K562 (cell line): Measurements from ENCODE around the gene EML3. TPM values are rescaled to one million over a fixed set of nuclear protein-coding genes. Genes with fewer than 3 reads are reported as not detected.

Experiments used
- ATAC-seq: fragments of 200-7000 bp; cut with Tn5 transposase; 3 replicates; pipeline ENCODE4 v1.9.1; 2020; ENCODE audit warnings: moderate library complexity
- Bru-seq: library from RNA; stranded (reverse); fragments of 400-500 nt; gene quantifications from one replicate; lab custom pipeline; 2021; lab: Mats Ljungman, UMichigan
- BruChase-seq, 2 experiments: library from RNA; stranded (reverse); fragments of 400-500 nt; gene quantifications; one replicate each; lab custom pipeline; 2021; lab: Mats Ljungman, UMichigan
- BruUV-seq: library from RNA; stranded (reverse); fragments of 400-500 nt; replicated peaks from 2 replicates; lab custom pipeline; 2021; lab: Mats Ljungman, UMichigan
- CTCF ChIA-PET: fragments of 300-600 bp; formaldehyde crosslinking; extraction: SDS; loops from one replicate; lab custom pipeline; 2021; ENCODE audit warnings: low intra/inter-chr PET ratio; lab: Yijun Ruan, JAX
- POLR2A ChIA-PET: fragments of 300-600, 350-650 bp; sonication (Branson Sonifier 250); formaldehyde crosslinking; extraction: SDS; loops from one replicate; lab custom pipeline; 2021; ENCODE audit warnings: antibody characterized with exemption, inconsistent platforms; lab: Yijun Ruan, JAX
- DNase-seq, 4 experiments: peaks; one replicate each; pipeline versions ENCODE4 v3.0.0 to v3.0.0-alpha.2; 2011 to 2018; ENCODE audit warnings: low spot score in 3 of 4, mixed read lengths in 3 of 4; ENCODE audit errors: extremely low read depth in 1 of 4
- FAIRE-seq: peaks from 2 replicates; lab custom pipeline; 2011; peaks lifted over from hg19 to GRCh38; lab: Jason Lieb, UNC
- H2AFZ ChIP-seq: 2 replicates; pipeline ENCODE4 v1.6.0; 2011; ENCODE audit warnings: low read depth, low read length, control low read depth, inconsistent platforms
- H3K27ac ChIP-seq: fragments of 200-600 bp; 3 replicates; pipeline ENCODE4 v1.8.0; 2011; ENCODE audit warnings: low read depth, mild to moderate bottlenecking, control low read depth, inconsistent platforms, low read length, moderate library complexity, mixed read lengths; ENCODE audit errors: extremely low read depth
- H3K27me3 ChIP-seq, 2 experiments: fragments of 300-600 bp in 1 of 2; 2 replicates in 1 of 2; 3 replicates in 1 of 2; pipeline versions ENCODE4 v1.6.0 to v1.8.0; 2011; ENCODE audit warnings: inconsistent platforms in 2 of 2, low read length in 2 of 2, mild to moderate bottlenecking in 1 of 2, mixed read lengths in 1 of 2, moderate library complexity in 1 of 2; ENCODE audit not compliant: control insufficient read depth in 2 of 2, insufficient read depth in 2 of 2
- H3K36me3 ChIP-seq: fragments of 300-600 bp; 3 replicates; pipeline ENCODE4 v1.8.0; 2011; ENCODE audit warnings: mild to moderate bottlenecking, low read length, inconsistent platforms; ENCODE audit not compliant: control insufficient read depth, insufficient read depth
- H3K4me1 ChIP-seq, 2 experiments: fragments of 200-600 bp in 1 of 2; replicated peaks in 1 of 2; 2 replicates in 1 of 2; 3 replicates in 1 of 2; pipeline versions ENCODE4 v1.5.1 to v1.8.0; 2011; ENCODE audit warnings: inconsistent platforms in 2 of 2, low read length in 2 of 2, mild to moderate bottlenecking in 1 of 2, mixed read lengths in 1 of 2, moderate library complexity in 1 of 2; ENCODE audit not compliant: control insufficient read depth in 2 of 2, insufficient read depth in 2 of 2
- H3K4me2 ChIP-seq: 2 replicates; pipeline ENCODE4 v1.6.1; 2011; ENCODE audit warnings: low read length, control low read depth, inconsistent platforms, mixed read lengths; ENCODE audit not compliant: insufficient read depth
- H3K4me3 ChIP-seq: fragments of 200-600 bp; sonication (generic), shearing (Covaris generic); 2 replicates; pipeline ENCODE4 v1.5.1; 2016; ENCODE audit warnings: control low read depth, inconsistent platforms
- H3K79me2 ChIP-seq: fragments of 200-600 bp; 3 replicates; pipeline ENCODE4 v1.8.0; 2011; ENCODE audit warnings: low read length, inconsistent platforms; ENCODE audit not compliant: control insufficient read depth, insufficient read depth
- H3K9ac ChIP-seq, 2 experiments: 2 replicates each; pipeline versions ENCODE4 v1.6.0 to v1.6.1; 2011; ENCODE audit warnings: low read depth in 2 of 2, low read length in 2 of 2, control low read depth in 1 of 2, inconsistent platforms in 1 of 2, mild to moderate bottlenecking in 1 of 2, mixed read lengths in 1 of 2; ENCODE audit not compliant: insufficient read depth in 1 of 2
- H3K9me1 ChIP-seq: one replicate; pipeline ENCODE4 v1.6.0; 2011; ENCODE audit warnings: inconsistent platforms, mild to moderate bottlenecking, low read length, moderate library complexity; ENCODE audit not compliant: control insufficient read depth, insufficient read depth
- H3K9me3 ChIP-seq: replicated peaks from 2 replicates; pipeline ENCODE4 v1.5.1; 2011; ENCODE audit warnings: low read depth, low read length, inconsistent platforms; ENCODE audit not compliant: control insufficient read depth, insufficient read depth
- H4K20me1 ChIP-seq: replicated peaks from 2 replicates; pipeline ENCODE4 v1.6.1; 2011; ENCODE audit warnings: low read length, inconsistent platforms, mixed read lengths; ENCODE audit not compliant: control insufficient read depth, insufficient read depth
- BCOR ChIP-seq: fragments of 450-650 bp; IDR thresholded peaks from 2 replicates; pipeline ENCODE4 v1.6.1; 2016
- BMI1 ChIP-seq: fragments of 150-350 bp; IDR thresholded peaks from 2 replicates; pipeline ENCODE4 v1.6.1; 2014; ENCODE audit warnings: low read length
- CBX1 ChIP-seq: sonication (generic); IDR thresholded peaks from 2 replicates; pipeline ENCODE4 v1.6.1; 2016; ENCODE audit warnings: antibody characterized with exemption, low read depth, mild to moderate bottlenecking
- EHMT2 ChIP-seq: fragments of 450-650 bp; IDR thresholded peaks from 2 replicates; pipeline ENCODE4 v1.6.1; 2018; ENCODE audit warnings: antibody characterized with exemption
- IFI16 ChIP-seq: fragments of 250-450 bp; sonication (Bioruptor Pico); IDR thresholded peaks from 2 replicates; pipeline ENCODE4 v2.1.2; 2022; ENCODE audit warnings: mild to moderate bottlenecking, inconsistent platforms
- PYGO2 ChIP-seq: fragments of 450-650 bp; IDR thresholded peaks from 2 replicates; pipeline ENCODE4 v1.6.1; 2016; ENCODE audit warnings: mild to moderate bottlenecking, missing genetic modification characterization, moderate library complexity, missing compliant biosample characterization
- RNF2 ChIP-seq: sonication (generic); IDR thresholded peaks from 2 replicates; pipeline ENCODE4 v1.6.1; 2016
- SLC30A9 ChIP-seq: fragments of 250-450 bp; sonication (Bioruptor Pico); IDR thresholded peaks from 2 replicates; pipeline ENCODE4 v1.8.0; 2022; ENCODE audit warnings: mild to moderate bottlenecking, moderate library complexity
- TRIM24 ChIP-seq, 2 experiments: fragments of 450-650 bp; IDR thresholded peaks; 2 replicates each; pipeline ENCODE4 v1.6.1; 2016
- ZNF561 ChIP-seq: fragments of 450-650 bp; formaldehyde crosslinking; conservative IDR thresholded peaks from 2 replicates; pipeline ENCODE4 v1.4.0; 2020; ENCODE audit warnings: mild to moderate bottlenecking, moderate library complexity
- WGBS: fragments of 100-300 bp; shearing (Covaris generic); methylation state at CpG from one replicate; pipeline ENCODE4 v1.1.6; 2016; ENCODE audit warnings: low coverage, mixed read lengths; ENCODE audit not compliant: insufficient coverage; ENCODE audit errors: missing lambda C conversion rate; 5-methylcytosine and 5-hydroxymethylcytosine counted together
- in situ Hi-C: fragments of 300-500 bp; cut with MboI; formaldehyde crosslinking; loops from 4 replicates; pipeline ENCODE4 v1.15.0; 2018; ENCODE audit warnings: inconsistent platforms, mixed read lengths
- intact Hi-C: fragments of 100-400 bp; cut with micrococcal nuclease; formaldehyde crosslinking; loops from 2 replicates; pipeline ENCODE4 v1.14.2; 2022
- long read RNA-seq, 3 experiments: library from polyadenylated mRNA in 2 of 3; library from RNA in 1 of 3; unstranded in 2 of 3; stranded (forward) in 1 of 3; transcript quantifications; one replicate each; pipeline ENCODE4 v2.0.0, GENCODE V29; 2019 to 2022
- polyA minus RNA-seq, 3 experiments: library from RNA; depleted of rRNA, polyadenylated mRNA; stranded (reverse); fragments of >200 nt; gene quantifications; 2 replicates each; pipeline ENCODE4 v1.2.3, GENCODE V29; 2011
- polyA plus RNA-seq, 8 experiments: library from polyadenylated mRNA; depleted of rRNA in 4 of 8; stranded (reverse) in 5 of 8; unstranded in 3 of 8; fragments of >200 nt; fragmentation: Nextera tagmentation in 2 of 8; fragmentation: Illumina TruSeq in 1 of 8; extraction: Ambion mirVana in 2 of 8; extraction: Trizol in 1 of 8; gene quantifications; 2 replicates each; pipeline versions ENCODE4 v1.2.1 to v1.2.3, GENCODE V29; 2011 to 2014; ENCODE audit warnings: inconsistent platforms in 1 of 8, missing spikeins in 1 of 8
- total RNA-seq, 7 experiments: library from RNA; depleted of rRNA in 6 of 7; stranded (reverse); fragments of >200 nt in 6 of 7; fragmentation: Illumina TruSeq in 2 of 7; extraction: Trizol in 2 of 7; gene quantifications; 2 replicates each; pipeline versions ENCODE4 v1.2.1 to v1.2.3, GENCODE V29; 2011 to 2021; ENCODE audit warnings: low replicate concordance in 1 of 7
- TF ChIP-seq, protein P1 (sequence below), 2 experiments: fragments of 450-650 bp in 1 of 2; sonication (generic) in 1 of 2; formaldehyde crosslinking; conservative IDR thresholded peaks; 2 replicates each; pipeline versions ENCODE4 v1.4.0 to v1.8.1; 2020 to 2022; ENCODE audit warnings: mild to moderate bottlenecking in 1 of 2, missing genetic modification reagents in 1 of 2

Gene EML3, protein sequence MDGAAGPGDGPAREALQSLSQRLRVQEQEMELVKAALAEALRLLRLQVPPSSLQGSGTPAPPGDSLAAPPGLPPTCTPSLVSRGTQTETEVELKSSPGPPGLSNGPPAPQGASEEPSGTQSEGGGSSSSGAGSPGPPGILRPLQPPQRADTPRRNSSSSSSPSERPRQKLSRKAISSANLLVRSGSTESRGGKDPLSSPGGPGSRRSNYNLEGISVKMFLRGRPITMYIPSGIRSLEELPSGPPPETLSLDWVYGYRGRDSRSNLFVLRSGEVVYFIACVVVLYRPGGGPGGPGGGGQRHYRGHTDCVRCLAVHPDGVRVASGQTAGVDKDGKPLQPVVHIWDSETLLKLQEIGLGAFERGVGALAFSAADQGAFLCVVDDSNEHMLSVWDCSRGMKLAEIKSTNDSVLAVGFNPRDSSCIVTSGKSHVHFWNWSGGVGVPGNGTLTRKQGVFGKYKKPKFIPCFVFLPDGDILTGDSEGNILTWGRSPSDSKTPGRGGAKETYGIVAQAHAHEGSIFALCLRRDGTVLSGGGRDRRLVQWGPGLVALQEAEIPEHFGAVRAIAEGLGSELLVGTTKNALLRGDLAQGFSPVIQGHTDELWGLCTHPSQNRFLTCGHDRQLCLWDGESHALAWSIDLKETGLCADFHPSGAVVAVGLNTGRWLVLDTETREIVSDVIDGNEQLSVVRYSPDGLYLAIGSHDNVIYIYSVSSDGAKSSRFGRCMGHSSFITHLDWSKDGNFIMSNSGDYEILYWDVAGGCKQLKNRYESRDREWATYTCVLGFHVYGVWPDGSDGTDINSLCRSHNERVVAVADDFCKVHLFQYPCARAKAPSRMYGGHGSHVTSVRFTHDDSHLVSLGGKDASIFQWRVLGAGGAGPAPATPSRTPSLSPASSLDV
- 108 and 289 TPM in 2 replicates for total RNA-seq (2011; cell fraction: chromatin; rRNA removed; ENCODE audit: low replicate concordance)
- total RNA-seq (2011; cell fraction: nucleolus; rRNA removed), result 172 and 175 TPM in 2 replicates
- total RNA-seq (2011; cell fraction: nucleoplasm; rRNA removed), result 130 TPM in 2 replicates
- total RNA-seq (2014; rRNA removed) (26.4 and 31.7 TPM in 2 replicates), total RNA-seq (2014; rRNA removed; fragmentation: Illumina TruSeq; extraction: Trizol) (12.6 and 16.7 TPM in 2 replicates), total RNA-seq (2015; rRNA removed; fragmentation: Illumina TruSeq; extraction: Trizol) (20.7 and 22.1 TPM in 2 replicates), total RNA-seq (2021) (77.3 and 90.5 TPM in 2 replicates), polyA plus RNA-seq (2011; rRNA removed) (36.8 and 50.2 TPM in 2 replicates), polyA plus RNA-seq (2014; fragmentation: Illumina TruSeq; extraction: Trizol) (27.9 and 31.2 TPM in 2 replicates), polyA plus RNA-seq (2014; fragmentation: Nextera tagmentation; extraction: Ambion mirVana) (under 1 TPM; 0.32 to 0.59 TPM), polyA plus RNA-seq (2014; rRNA removed) (49.5 and 64.2 TPM in 2 replicates), polyA minus RNA-seq (2011; rRNA and poly(A)+ RNA removed) (22.5 TPM in 2 replicates), Bru-seq, nascent RNA (percentile 72 among the genes with signal in this experiment), BruChase-seq, experiment 1, labeled RNA remaining after a 2-hour chase (percentile 64 among the genes with signal in this experiment), BruChase-seq, experiment 2, labeled RNA remaining after a 6-hour chase (percentile 73 among the genes with signal in this experiment)
- polyA plus RNA-seq (2011; cell fraction: cytosol; rRNA removed), result 30.9 and 49.9 TPM in 2 replicates
- polyA plus RNA-seq (2011; cell fraction: nucleus; rRNA removed), result 239 and 311 TPM in 2 replicates
- polyA plus RNA-seq (2012), result 41.6 and 58.4 TPM in 2 replicates
- 22.3 and 28.2 TPM in 2 replicates for polyA minus RNA-seq (2011; cell fraction: cytosol; rRNA and poly(A)+ RNA removed)
- 38.9 and 46.8 TPM in 2 replicates for polyA minus RNA-seq (2011; cell fraction: nucleus; rRNA and poly(A)+ RNA removed)
- long read RNA-seq, experiment 1, transcript EML3-202 (22 exons, 3,256 nt), result major isoform, 34 of 135 reads
- long read RNA-seq, experiment 1, transcript EML3-201 (22 exons, 3,017 nt), result minor isoform, 16 of 135 reads
- long read RNA-seq, experiment 1, partial matches to known transcripts, result 40 of 135 reads
- long read RNA-seq, experiment 1, other reads (novel, unspliced or antisense), result 42 of 135 reads
- long read RNA-seq, experiment 2, transcript EML3-202 (22 exons, 3,256 nt), result major isoform, 10 of 54 reads
- long read RNA-seq, experiment 2, partial matches to known transcripts, result 24 of 54 reads
- long read RNA-seq, experiment 2, other reads (novel, unspliced or antisense), result 17 of 54 reads
- long read RNA-seq, experiment 3, partial matches to known transcripts, result 4 of 6 reads
- long read RNA-seq, experiment 3, other reads (novel, unspliced or antisense), result 0 of 6 reads

DNA sequence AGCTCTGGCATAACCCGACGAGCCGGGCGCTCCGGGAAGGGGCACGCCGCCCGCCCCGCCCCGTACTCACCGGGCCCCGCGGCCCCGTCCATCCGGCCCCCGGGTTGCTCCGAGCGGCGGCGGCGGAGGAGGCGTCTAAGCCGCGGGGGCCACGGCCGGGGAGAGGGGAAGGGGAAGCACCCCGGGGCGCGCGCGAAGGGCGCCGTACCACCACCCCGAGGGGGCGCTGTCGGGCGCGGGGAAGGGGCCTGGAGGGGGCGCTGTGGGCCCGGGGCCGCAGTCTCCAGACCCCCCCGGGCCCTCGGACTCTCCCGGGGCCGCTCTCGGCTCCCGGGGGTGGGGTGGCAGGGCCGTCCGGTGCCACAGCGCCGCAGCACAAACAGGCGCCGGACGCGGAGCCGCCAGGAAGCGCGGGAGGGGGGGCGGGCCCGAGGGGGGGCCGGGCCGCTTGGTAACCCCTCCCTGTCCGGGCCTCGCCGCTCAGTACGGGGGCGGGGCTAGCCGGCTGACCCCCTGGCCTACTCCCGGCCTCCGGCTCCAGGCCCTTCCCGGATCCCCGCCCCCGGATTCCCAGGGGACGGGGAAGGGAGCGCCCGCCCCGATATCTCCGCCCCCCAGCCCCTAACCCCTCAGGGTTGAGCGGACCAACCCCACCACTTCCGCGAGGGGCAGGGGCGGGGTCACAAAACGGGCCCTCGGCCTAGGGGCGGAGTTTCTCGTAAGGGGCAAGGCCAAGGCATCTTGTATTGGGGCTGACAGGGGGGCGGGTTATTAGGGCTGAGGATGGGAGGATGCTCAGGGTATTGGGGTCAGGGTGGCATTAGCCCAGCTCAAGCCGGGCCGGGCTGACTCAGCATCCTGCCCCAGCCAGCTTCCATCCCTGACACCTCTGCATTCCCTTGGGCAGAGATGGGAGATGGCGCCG is at the start of gene EML3, which contains the start of gene ROM1:
Gene EML3, minus strand, starts transcription at position 410 of the 925 bp plus-strand sequence. Its CDS starts 318 bp downstream, at position 92.
Gene ROM1, plus strand, starts transcription at position 892 of the 925 bp plus-strand sequence. Its CDS starts 25 bp downstream, at position 917.
- CTCF ChIA-PET, result interaction anchor here (0.6 to 2.6 kb wide), 9 partner anchors 9 to 218 kb away, joined by 3 to 17 read pairs (median 3); partner anchors contain the start of genes B3GAT3 and GANAB
- Histone ChIP-seq H3K9me3 (no peaks in the 10 kb centered on the region), H2AFZ (peak within 1 kb of the TSS; percentile 87), H3K4me1 (peaks cover 29 to 65% of the 10 kb centered on the region in 2 experiments), H3K27ac (peak within 1 kb of the TSS; percentile 90), H3K9ac (peak within 1 kb of the TSS; percentile 93), H3K27me3 (no peaks in the 10 kb centered on the region), H4K20me1 (0 out of 2 replicates have a peak, but pooled peaks cover 5% of the 10 kb centered on the region), H3K9me1 (peaks cover 2% of the 10 kb centered on the region), H3K4me3 (peak within 1 kb of the TSS; percentile 75), H3K36me3 (peaks cover 59% of the 10 kb centered on the region), H3K4me2 (peak within 1 kb of the TSS; percentile 96), H3K79me2 (peaks cover 24% of the 10 kb centered on the region)
- peak; percentile 91 to 95 (median 92) for DNase-seq
- in situ Hi-C loops, result no loop called here
- intact Hi-C loops, result loop anchor here (2.0 to 5.0 kb wide), 2 partner anchors 34 to 80 kb away; partner anchors contain the start of gene GANAB
- peak; percentile 83 for ATAC-seq
- POLR2A ChIA-PET, result interaction anchor here (0.9 to 1.9 kb wide), 9 partner anchors 8 to 188 kb away, joined by 3 to 7 read pairs (median 4); partner anchors contain the start of genes B3GAT3, C11orf98, CSKMT and MTA2
- FAIRE-seq, result peak; percentile 79
- BruUV-seq, result no TSS peak
- 12% methylated on average over 18 of the region's 91 CpGs for WGBS
- TF ChIP-seq, protein P1, sequence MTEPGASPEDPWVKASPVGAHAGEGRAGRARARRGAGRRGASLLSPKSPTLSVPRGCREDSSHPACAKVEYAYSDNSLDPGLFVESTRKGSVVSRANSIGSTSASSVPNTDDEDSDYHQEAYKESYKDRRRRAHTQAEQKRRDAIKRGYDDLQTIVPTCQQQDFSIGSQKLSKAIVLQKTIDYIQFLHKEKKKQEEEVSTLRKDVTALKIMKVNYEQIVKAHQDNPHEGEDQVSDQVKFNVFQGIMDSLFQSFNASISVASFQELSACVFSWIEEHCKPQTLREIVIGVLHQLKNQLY (CRISPR knock-in tag; conservative IDR thresholded peaks at IDR 0.05), result no peak
- TF ChIP-seq IFI16 (CRISPR knock-in tag) (no peak), TRIM24 (IDR thresholded peaks at IDR 0.05) (no peak), BCOR (no peak), CBX1 (peak; percentile 51; the same call in 1 of the 2 replicates), SLC30A9 (CRISPR knock-in tag) (no peak), ZNF561 (CRISPR knock-in tag) (no peak), RNF2 (peak; percentile 5; the same call in 1 of the 2 replicates), EHMT2 (no peak), PYGO2 (tag) (no peak), BMI1 (no peak)
